Nephron (organoid): ENCODE measurements around the gene C1orf174.

Experiments
- H3K27ac Mint-ChIP-seq, 3 experiments: 2 replicates each; pipeline ENCODE4 v1.8.0; 2020; ENCODE audit warnings: mixed read lengths in 3 of 3, mild to moderate bottlenecking in 2 of 3, moderate library complexity in 1 of 3
- H3K27me3 Mint-ChIP-seq: 2 replicates; pipeline ENCODE4 v1.8.0; 2021; ENCODE audit warnings: low read depth, mild to moderate bottlenecking, moderate library complexity, mixed read lengths
- H3K36me3 Mint-ChIP-seq: 2 replicates; pipeline ENCODE4 v1.8.0; 2020; ENCODE audit warnings: low read depth, mixed read lengths
- H3K4me1 Mint-ChIP-seq: 2 replicates; pipeline ENCODE4 v1.8.0; 2020; ENCODE audit warnings: mixed read lengths
- H3K4me3 Mint-ChIP-seq, 3 experiments: 2 replicates each; pipeline ENCODE4 v1.8.0; 2020; ENCODE audit warnings: mild to moderate bottlenecking in 3 of 3, mixed read lengths in 3 of 3, moderate library complexity in 2 of 3
- H3K9me3 Mint-ChIP-seq: 2 replicates; pipeline ENCODE4 v1.8.0; 2020; ENCODE audit warnings: mixed read lengths
- CTCF ChIP-seq, 3 experiments: fragments of 200-600 bp; sonication (generic); IDR thresholded peaks; one replicate each; pipeline ENCODE4 v1.5.0; 2021; ENCODE audit warnings: antibody characterized with exemption in 3 of 3; ENCODE audit not compliant: unreplicated experiment in 3 of 3

C1orf174 gene

GRCh38 chr1:3863231-3863935, 36.7 kb downstream of the C1orf174 start:
- Mint-ChIP-seq H3K36me3 (peaks cover 32% of the 10 kb centered on the region), H3K4me1 (no peaks in the 10 kb centered on the region), H3K27me3 (peaks cover 4% of the 10 kb centered on the region), H3K4me3 (no peak overlapping the region), H3K27ac (no peak overlapping the region), H3K9me3 (no peaks in the 10 kb centered on the region)
- TF ChIP-seq CTCF (IDR thresholded peaks at IDR 0.05; ENCODE audit: unreplicated experiment in 3 of 3): no peak

GRCh38 chr1:3858231-3858981, 41.7 kb downstream of the C1orf174 start:
- no peak for TF ChIP-seq CTCF (IDR thresholded peaks at IDR 0.05; ENCODE audit: unreplicated experiment in 3 of 3)
- no peak overlapping the region for H3K27ac Mint-ChIP-seq
- H3K4me3 Mint-ChIP-seq: peak overlapping the region; percentile 96 to 99 (median 97)
- no peaks in the 10 kb centered on the region for H3K27me3 Mint-ChIP-seq
- H3K9me3 Mint-ChIP-seq: no peaks in the 10 kb centered on the region
- peaks cover 4% of the 10 kb centered on the region for H3K4me1 Mint-ChIP-seq
- H3K36me3 Mint-ChIP-seq: peaks cover 13% of the 10 kb centered on the region

- TF ChIP-seq CTCF (IDR thresholded peaks at IDR 0.05; ENCODE audit: unreplicated experiment in 3 of 3): no peak
- peaks cover 10% of the 10 kb centered on the region for H3K4me1 Mint-ChIP-seq
- H3K27ac Mint-ChIP-seq: no peak overlapping the region
- H3K27me3 Mint-ChIP-seq: no peaks in the 10 kb centered on the region
- no peaks in the 10 kb centered on the region for H3K9me3 Mint-ChIP-seq
- peak overlapping the region; percentile 96 to 99 (median 97) for H3K4me3 Mint-ChIP-seq
- peaks cover 12% of the 10 kb centered on the region for H3K36me3 Mint-ChIP-seq
Observed at GRCh38 chr1:3857791-3858129, 42.3 kb downstream of the C1orf174 start.

- peak in 1 of 3 experiments; percentile 40 for TF ChIP-seq CTCF (IDR thresholded peaks at IDR 0.05; ENCODE audit: unreplicated experiment in 3 of 3)
- Mint-ChIP-seq H3K27ac (peak within 1 kb of the TSS; percentile 47 to 83 (median 78)), H3K36me3 (peaks cover 8% of the 10 kb centered on the region), H3K4me3 (peak within 1 kb of the TSS; percentile 96 to 99 (median 97)), H3K27me3 (no peaks in the 10 kb centered on the region), H3K4me1 (peaks cover 11% of the 10 kb centered on the region), H3K9me3 (no peaks in the 10 kb centered on the region)
Observed at GRCh38 chr1:3856923-3857790, 42.9 kb downstream of the C1orf174 start, which contains the start of the genes CEP104 and DFFB. CEP104 (minus strand) TSS chr1:3857211; CDS start chr1:3852407, 4,804 bp downstream. DFFB (plus strand) TSS chr1:3857476; CDS start chr1:3857604, 128 bp downstream.

GRCh38 chr1:3852711-3853485, 47.2 kb downstream of the C1orf174 start:
- peaks cover 11% of the 10 kb centered on the region for H3K4me1 Mint-ChIP-seq
- H3K9me3 Mint-ChIP-seq: no peaks in the 10 kb centered on the region
- H3K27me3 Mint-ChIP-seq: no peaks in the 10 kb centered on the region
- H3K36me3 Mint-ChIP-seq: peaks cover 22% of the 10 kb centered on the region
- H3K27ac Mint-ChIP-seq: no peak overlapping the region
- H3K4me3 Mint-ChIP-seq: peak overlapping the region; percentile 20 to 68 (median 48)
- no peak for TF ChIP-seq CTCF (IDR thresholded peaks at IDR 0.05; ENCODE audit: unreplicated experiment in 3 of 3)
